Astrocyte of the spinal cord (primary cell): ENCODE results near the gene FAM3B.

ENCODE experiments used
- DNase-seq: peaks from one replicate; pipeline ENCODE4 v3.0.0; 2011; ENCODE audit warnings: low read depth, low spot score
- H3K4me3 ChIP-seq: 2 replicates; pipeline ENCODE4 v1.5.1; 2011; ENCODE audit warnings: low read depth, mild to moderate bottlenecking, low read length, moderate library complexity
- CTCF ChIP-seq: IDR thresholded peaks from 2 replicates; pipeline ENCODE4 v1.5.1; 2012; ENCODE audit warnings: low read depth, mild to moderate bottlenecking, low read length, inconsistent platforms
- in situ Hi-C: cut with HindIII; loops from 2 replicates; pipeline ENCODE4 v1.10.0; 2017; ENCODE audit warnings: low sequenced_read_pairs

FAM3B gene

DNA sequence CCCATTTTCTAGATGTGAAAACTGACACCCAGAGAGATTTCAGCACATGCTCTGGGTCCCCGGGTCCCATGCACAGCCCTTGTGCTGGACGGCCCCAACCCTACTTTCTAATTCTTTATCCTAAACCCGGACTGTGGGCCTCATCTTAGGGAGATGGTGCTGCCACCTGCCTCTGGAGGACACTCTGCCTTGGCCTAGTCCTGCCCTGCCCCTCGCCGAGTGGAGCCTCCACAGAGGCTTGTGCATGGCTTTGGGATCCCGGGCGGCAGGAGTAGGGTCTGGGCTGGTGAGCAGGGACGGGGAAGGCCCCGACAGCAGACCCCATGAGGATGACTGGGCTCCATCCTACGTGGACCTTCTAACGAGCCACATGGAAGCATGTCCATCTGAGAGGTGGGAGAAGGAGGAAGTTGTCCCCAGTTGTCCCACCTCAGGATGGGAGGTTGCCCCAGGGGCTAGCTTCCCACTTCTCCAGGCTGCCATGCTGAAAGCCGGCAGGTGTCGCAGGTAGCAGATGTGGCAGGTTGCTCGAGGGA lies 57.6 kb downstream of the FAM3B start:
- in situ Hi-C loops: no loop called here
- no peak for DNase-seq
- TF ChIP-seq CTCF: no peak
- no peak overlapping the region for H3K4me3 ChIP-seq

GRCh38 chr21:41374867-41375533 lies 58.4 kb downstream of the FAM3B start:
- H3K4me3 ChIP-seq: no peak overlapping the region
- in situ Hi-C loops: no loop called here
- no peak for DNase-seq
- no peak for TF ChIP-seq CTCF

DNA sequence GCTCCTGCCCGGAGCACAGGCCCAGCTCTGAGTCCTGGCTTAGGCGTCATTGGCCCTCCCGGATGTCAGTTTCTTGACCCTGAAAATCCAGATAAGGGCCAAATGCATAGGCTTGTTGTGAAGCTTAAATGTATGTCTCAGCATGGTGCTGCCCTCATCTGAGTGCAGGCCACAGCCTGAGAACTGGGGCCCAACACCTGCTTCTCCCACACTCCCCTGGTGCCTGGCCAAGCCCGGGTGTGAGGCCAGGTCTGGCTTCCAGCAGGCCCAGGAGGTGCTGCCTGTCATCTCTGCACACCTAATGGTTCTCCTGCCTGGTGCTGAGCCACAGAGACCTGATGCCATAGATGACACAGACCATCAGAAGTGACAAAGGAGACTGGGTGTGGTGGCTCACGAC lies 59.3 kb downstream of the FAM3B start:
- no peak overlapping the region for H3K4me3 ChIP-seq
- DNase-seq: no peak
- in situ Hi-C loops: no loop called here
- TF ChIP-seq CTCF: no peak

- in situ Hi-C loops: no loop called here
- no peak for TF ChIP-seq CTCF
- no peak for DNase-seq
- H3K4me3 ChIP-seq: no peak overlapping the region
These were observed 61.1 kb downstream of the FAM3B start for GRCh38 chr21:41377715-41378114.

- no peak overlapping the region for H3K4me3 ChIP-seq
- no peak for TF ChIP-seq CTCF
- DNase-seq: no peak
- in situ Hi-C loops: no loop called here
These were observed 62.2 kb downstream of the FAM3B start for GRCh38 chr21:41378849-41379248.

GRCh38 chr21:41379901-41380300 lies 63.3 kb downstream of the FAM3B start:
- in situ Hi-C loops: no loop called here
- no peak for TF ChIP-seq CTCF
- H3K4me3 ChIP-seq: no peak overlapping the region
- DNase-seq: no peak

GRCh38 chr21:41381731-41382130 lies 65.1 kb downstream of the FAM3B start:
- no peak overlapping the region for H3K4me3 ChIP-seq
- in situ Hi-C loops: no loop called here
- DNase-seq: no peak
- no peak for TF ChIP-seq CTCF
